Pons (tissue), 1 donor: ENCODE measurements around the gene AHCYL1.

Source experiments
- DNase-seq: peaks from one replicate; pipeline ENCODE4 v3.0.0-alpha.2; 2016; ENCODE audit warnings: low spot score

AHCYL1 gene

GRCh38 chr1:110039641-110040040, 55.1 kb downstream of the AHCYL1 start:
- no peak for DNase-seq

GRCh38 chr1:110040548-110040947, 56.0 kb downstream of the AHCYL1 start:
- DNase-seq, result no peak

- no peak for DNase-seq
Observed at GRCh38 chr1:110043016-110043415, 58.5 kb downstream of the AHCYL1 start.

DNA sequence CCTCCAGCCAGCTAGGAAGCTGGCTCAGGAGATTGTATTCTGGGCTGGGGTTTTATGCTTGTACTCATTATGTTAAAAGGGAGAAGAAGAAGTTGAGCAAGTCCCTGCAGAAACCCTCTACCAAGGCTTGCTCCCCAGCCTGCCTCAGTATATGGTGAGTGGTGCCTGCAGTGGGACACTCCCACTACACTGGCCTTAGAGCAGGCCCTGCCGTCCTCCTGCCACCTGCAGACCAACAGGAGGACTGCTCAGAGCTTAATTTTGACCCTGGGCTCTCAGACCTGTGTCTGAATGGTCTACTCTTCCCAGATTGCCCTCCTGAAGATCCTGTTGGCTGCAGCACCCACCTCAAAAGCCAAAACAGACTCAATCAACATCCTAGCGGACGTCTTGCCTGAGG, 62.9 kb downstream of the AHCYL1 start:
- no peak for DNase-seq

GRCh38 chr1:110048240-110048639, 63.7 kb downstream of the AHCYL1 start:
- no peak for DNase-seq

DNA sequence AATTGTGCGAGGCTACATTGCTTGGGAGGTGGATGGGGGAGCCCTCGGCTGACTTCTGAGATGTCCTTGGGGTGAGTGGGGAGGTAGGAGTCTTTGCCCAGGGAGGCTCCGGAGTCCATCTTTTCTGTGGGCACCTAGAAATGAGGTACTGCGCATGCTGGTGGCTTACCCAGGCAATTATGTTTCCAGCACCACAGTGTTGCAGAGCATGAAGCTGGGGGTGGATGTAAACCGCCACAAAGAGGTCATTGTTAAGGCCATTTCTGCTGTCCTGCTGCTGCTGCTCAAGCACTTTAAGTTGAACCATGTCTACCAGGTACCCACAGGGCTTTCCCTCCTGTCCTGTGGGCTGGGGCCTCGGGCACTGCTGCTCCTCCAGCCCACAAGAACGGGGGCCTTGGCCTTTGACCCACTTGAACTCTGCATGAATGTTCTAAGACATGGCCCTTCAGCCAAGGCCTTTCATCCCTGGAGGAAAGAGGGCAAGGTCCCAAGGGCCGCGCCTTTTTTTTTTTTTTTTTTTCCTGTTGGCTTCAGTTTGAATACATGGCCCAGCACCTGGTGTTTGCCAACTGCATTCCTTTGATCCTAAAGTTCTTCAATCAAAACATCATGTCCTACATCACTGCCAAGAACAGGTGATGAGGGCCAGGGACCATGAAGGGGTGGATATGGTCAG, 64.5 kb downstream of the AHCYL1 start:
- DNase-seq, result peak; percentile 85

- DNase-seq, result no peak
Observed at GRCh38 chr1:110049801-110050601, 65.4 kb downstream of the AHCYL1 start.

DNA sequence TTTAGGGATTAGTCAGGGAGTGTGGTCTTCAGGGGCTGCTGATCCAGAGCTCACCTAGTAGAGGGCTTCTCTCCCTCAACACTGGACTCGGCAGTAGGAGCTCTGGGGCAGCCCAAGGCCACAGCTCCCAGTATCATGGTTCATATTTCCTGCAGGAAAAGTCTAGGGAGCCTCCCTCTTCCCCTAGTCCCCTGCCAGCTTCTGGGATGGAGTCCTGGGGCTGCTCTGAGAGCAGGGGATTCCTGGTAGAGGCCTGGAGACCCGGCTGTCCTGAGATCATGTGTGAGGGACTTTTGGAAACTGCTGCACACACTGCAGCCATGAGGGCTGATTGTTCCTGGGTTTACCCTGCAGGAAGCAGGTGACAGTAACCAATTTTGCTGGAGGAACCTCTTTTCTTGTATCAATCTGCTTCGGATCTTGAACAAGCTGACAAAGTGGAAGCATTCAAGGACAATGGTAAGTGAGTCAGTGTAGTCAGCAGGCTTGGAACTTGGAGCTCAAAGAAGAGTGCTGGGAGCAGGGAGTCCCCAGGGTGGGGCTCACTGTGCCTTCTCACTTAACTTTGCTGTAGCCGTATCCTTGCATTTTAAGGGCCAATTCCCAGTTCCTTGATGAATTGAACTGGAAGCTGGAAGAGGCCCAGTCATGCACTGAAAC, 66.2 kb downstream of the AHCYL1 start:
- DNase-seq, result no peak

DNA sequence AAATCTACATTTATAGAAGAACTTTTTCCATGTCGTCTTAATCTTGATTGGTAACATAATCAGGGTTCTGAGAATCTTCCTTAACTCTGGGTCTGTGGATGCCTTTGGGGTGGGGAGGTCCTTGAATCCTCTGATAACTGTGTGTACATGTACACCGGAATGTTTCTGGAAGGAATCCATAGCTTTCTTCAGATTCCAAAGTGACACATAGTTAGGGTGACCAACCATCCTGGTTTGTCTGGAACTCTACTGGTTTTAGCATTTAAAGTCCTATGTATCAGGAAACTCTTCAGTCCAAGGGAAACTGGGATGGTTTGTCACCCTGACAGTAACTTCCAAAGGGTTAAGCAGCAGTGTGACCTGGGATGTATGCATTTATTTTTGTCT, 66.7 kb downstream of the AHCYL1 start:
- DNase-seq, result no peak

GRCh38 chr1:110053552-110054428, 69.2 kb downstream of the AHCYL1 start:
- DNase-seq, result peak; percentile 39

GRCh38 chr1:110055493-110056284, 71.1 kb downstream of the AHCYL1 start:
- no peak for DNase-seq

DNA sequence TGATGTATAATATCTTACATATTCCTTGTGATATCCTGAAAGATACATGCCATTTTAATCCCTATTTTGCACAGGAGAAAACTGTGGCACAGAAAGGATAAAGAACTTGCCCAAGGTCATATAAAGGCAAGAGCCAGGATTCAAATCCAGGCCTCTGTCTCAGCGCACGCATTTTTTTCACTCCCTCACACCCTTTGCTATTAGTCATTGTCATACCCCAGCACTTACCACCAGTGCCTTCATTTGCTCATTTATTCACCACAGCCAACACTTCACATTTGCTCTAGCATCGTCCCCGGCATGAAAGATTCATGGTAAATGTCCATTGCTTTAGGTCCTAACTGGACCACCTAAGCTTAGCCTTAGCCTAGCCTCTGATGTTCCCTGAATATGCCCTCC, 71.7 kb downstream of the AHCYL1 start:
- no peak for DNase-seq

GRCh38 chr1:110056776-110057175, 72.2 kb downstream of the AHCYL1 start:
- peak; percentile 9 for DNase-seq

DNA sequence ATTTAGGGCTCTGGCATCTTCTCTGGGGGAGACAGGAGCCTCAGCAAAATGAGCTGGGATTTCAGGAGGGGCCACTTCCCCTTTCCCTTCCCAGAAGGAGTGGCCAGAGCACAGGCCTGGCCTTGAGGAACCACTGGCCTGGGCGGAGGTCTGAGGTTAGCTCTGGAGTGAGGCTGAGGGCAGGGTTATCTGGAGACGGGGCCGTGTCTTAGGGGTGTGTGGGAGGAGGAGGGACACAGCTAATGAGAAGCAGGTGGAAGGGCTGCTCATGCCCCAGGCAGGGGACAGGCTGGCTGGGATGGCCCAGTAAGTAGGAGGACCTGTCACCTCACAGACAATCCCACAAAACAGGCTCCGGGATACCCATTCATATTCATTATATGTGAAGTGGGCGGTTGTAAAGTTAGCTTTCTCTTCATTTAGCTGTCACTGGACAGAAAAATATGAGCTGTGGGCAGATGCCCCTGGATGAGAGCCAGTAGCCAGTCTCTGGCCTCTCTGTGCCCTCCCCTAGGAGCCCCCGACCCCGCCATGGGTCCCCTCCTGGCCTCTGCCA, 73.5 kb downstream of the AHCYL1 start:
- no peak for DNase-seq

DNA sequence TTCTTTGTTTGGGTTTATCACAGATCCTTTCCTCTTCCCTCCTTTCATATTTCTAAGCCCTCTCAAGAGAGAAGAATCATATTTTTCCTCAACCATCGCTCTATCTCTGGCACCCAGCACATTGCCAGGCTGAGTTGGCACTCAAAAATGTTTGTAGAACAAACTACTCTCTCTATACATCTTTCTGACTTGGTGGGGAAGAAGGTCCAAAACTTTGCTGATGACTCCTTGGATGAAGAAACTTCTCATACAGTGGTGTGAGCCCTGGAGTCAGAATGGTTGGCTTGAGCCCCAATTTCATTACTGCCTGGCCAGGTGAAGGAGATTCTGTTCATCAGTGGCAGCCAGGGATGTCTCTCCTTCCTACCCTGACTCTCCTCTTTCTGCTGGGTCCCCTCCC, 74.0 kb downstream of the AHCYL1 start:
- DNase-seq, result no peak

DNA sequence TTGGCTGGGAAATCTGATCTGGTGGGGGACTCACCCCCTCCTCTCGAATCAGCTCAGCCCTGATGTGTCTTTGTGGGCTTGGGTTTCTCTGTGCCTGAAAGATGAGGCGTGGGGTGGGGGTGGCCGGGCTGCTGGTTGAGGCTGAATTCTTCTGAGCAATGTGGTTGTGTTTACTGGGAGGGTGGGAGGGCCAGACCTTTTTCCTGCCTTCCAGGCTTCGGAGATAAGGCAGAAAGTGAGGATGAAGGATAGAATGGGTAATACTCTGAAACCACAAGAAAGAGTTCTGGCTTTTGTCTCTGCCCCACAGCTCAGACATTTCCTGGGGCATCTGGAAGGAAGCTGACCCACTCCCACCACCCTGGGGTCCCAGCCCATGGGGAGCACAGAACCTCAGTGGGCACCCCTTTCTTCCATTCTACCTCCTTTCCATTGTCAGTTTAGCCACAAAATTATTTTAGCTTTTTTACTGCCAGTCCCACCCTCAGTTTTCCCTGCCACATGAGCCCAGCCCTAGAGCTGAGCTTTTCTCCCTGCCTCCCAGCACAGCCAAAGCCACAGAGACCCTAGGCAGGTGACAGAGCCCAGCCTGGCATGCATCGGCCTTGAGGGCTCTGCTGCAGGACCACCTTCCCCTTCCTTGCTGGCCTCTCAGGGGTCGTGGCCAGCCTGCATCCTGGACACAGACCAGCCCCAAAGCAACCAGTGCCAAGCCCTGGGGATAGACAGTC, 74.7 kb downstream of the AHCYL1 start:
- DNase-seq, result no peak

- DNase-seq, result no peak
Observed at GRCh38 chr1:110060034-110060661, 75.6 kb downstream of the AHCYL1 start.

DNA sequence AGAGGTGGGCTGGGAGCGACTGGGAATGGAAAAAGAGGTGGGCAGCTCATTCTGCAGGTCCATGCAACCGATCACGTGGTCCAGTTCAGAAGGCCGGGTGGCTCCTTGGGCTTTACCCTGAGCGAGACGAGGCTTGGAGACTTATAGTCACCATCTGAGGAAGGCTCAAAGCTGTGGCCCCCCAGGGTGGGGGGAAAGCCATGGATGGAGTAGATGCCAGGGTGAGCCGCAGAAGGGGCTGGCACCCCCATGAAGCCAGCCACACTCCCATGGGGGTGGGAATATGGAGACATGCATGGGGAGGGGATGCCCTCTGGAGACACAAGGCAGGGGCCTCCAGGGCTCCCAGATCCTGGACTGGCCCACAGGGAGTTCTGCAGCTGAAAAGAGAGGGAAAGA, 76.1 kb downstream of the AHCYL1 start:
- no peak for DNase-seq

GRCh38 chr1:110061341-110061740, 76.8 kb downstream of the AHCYL1 start:
- no peak for DNase-seq

DNA sequence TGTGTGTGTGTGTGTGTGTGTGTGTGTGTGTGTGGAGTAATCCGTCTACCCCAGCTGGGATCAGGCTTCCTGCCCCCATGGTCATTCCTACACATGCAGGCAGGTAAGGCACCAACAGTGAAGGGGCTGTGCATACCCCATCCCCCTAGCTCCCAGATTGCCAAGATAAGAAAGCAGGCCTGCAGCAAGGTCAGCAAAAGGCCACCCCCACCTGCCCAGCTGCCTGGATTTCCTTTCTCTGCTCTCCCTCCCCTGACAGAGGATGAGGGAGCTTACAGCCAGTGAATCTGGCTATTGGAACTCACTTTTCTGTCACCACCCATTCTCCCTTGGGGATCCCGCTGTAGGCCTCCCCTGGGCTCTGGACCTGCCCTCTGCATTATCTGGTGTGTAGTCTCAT, 78.0 kb downstream of the AHCYL1 start:
- no peak for DNase-seq
